Epidermal melanocyte (primary cell): ENCODE data around the gene TTLL7.

ENCODE experiments used
- DNase-seq: peaks from one replicate; pipeline ENCODE4 v3.0.0; 2011; ENCODE audit warnings: low spot score; ENCODE audit not compliant: insufficient read length

The TTLL7 gene

GRCh38 chr1:83998498-83999315 is at the start of gene TTLL7:
Gene TTLL7, minus strand, starts transcription at chr1:83999132. Its CDS starts 46,921 bp downstream, at chr1:83952211.
- DNase-seq: peak; percentile 33

GRCh38 chr1:84042461-84042860 is 43.5 kb upstream of the TTLL7 start:
- no peak for DNase-seq

GRCh38 chr1:84037758-84038611 is 39.1 kb upstream of the TTLL7 start:
- DNase-seq: no peak

GRCh38 chr1:84031802-84032327 is 32.9 kb upstream of the TTLL7 start:
- no peak for DNase-seq

GRCh38 chr1:84027368-84027767 is 28.4 kb upstream of the TTLL7 start:
- DNase-seq: no peak

- no peak for DNase-seq
Measured at GRCh38 chr1:84025966-84026365, 27.0 kb upstream of the TTLL7 start.

GRCh38 chr1:84021822-84022221 is 22.9 kb upstream of the TTLL7 start:
- DNase-seq: no peak

GRCh38 chr1:84020151-84020550 is 21.2 kb upstream of the TTLL7 start:
- no peak for DNase-seq

- DNase-seq: no peak
Measured at GRCh38 chr1:84019217-84019616, 20.3 kb upstream of the TTLL7 start.

- no peak for DNase-seq
Measured at GRCh38 chr1:84013708-84014107, 14.8 kb upstream of the TTLL7 start.

GRCh38 chr1:84012018-84012417 is 13.1 kb upstream of the TTLL7 start:
- no peak for DNase-seq

GRCh38 chr1:84010136-84010535 is 11.2 kb upstream of the TTLL7 start:
- no peak for DNase-seq

- DNase-seq: no peak
Measured at GRCh38 chr1:84008631-84009030, 9.7 kb upstream of the TTLL7 start.

- no peak for DNase-seq
Measured at GRCh38 chr1:84006591-84006990, 7.7 kb upstream of the TTLL7 start.

- DNase-seq: no peak
Measured at GRCh38 chr1:84001501-84001900, 2.6 kb upstream of the TTLL7 start.

GRCh38 chr1:84000954-84001495 is 2.1 kb upstream of the TTLL7 start:
- DNase-seq: no peak

- DNase-seq: no peak
Measured at GRCh38 chr1:84000196-84000885, 1.4 kb upstream of the TTLL7 start.

- DNase-seq: peak; percentile 49
Measured at GRCh38 chr1:83999316-83999819, 436 bp upstream of the TTLL7 start.

GRCh38 chr1:83998205-83998497 is 781 bp downstream of the TTLL7 start:
- no peak for DNase-seq

GRCh38 chr1:83997631-83998030 is 1.3 kb downstream of the TTLL7 start:
- no peak for DNase-seq

GRCh38 chr1:83996621-83997020 is 2.3 kb downstream of the TTLL7 start:
- DNase-seq: no peak
